H9 (cell line): ENCODE measurements around the gene GUCY2F. TPM values are rescaled to one million over a fixed set of nuclear protein-coding genes. Genes with fewer than 3 reads are reported as not detected.

Experiments
- DNase-seq: peaks from one replicate; pipeline ENCODE4 v3.0.0-alpha.2; 2017
- H2AFZ ChIP-seq: one replicate; pipeline ENCODE4 v1.6.1; 2013; ENCODE audit warnings: mild to moderate bottlenecking, low read length, control low read depth, moderate library complexity
- H2AK5ac ChIP-seq: 2 replicates; pipeline ENCODE4 v1.6.1; 2013; ENCODE audit warnings: low read length, control low read depth, mixed read lengths; ENCODE audit not compliant: insufficient read length
- H2BK120ac ChIP-seq: one replicate; pipeline ENCODE4 v1.6.1; 2013; ENCODE audit warnings: low read depth, mild to moderate bottlenecking, low read length, control low read depth, inconsistent platforms; ENCODE audit not compliant: poor library complexity, severe bottlenecking
- H2BK12ac ChIP-seq: 2 replicates; pipeline ENCODE4 v1.6.1; 2013; ENCODE audit warnings: low read length, control low read depth, mixed read lengths, low read depth; ENCODE audit not compliant: insufficient read length
- H2BK15ac ChIP-seq: 2 replicates; pipeline ENCODE4 v1.6.1; 2013; ENCODE audit warnings: low read depth, low read length, control low read depth
- H2BK20ac ChIP-seq: one replicate; pipeline ENCODE4 v1.6.1; 2013; ENCODE audit warnings: low read depth, mild to moderate bottlenecking, low read length, control low read depth, inconsistent platforms; ENCODE audit not compliant: poor library complexity, severe bottlenecking
- H2BK5ac ChIP-seq: 2 replicates; pipeline ENCODE4 v1.6.1; 2013; ENCODE audit warnings: low read length, control low read depth, mixed read lengths; ENCODE audit not compliant: insufficient read length
- H3K14ac ChIP-seq: 2 replicates; pipeline ENCODE4 v1.6.1; 2013; ENCODE audit warnings: low read length, control low read depth; ENCODE audit not compliant: insufficient read depth
- H3K18ac ChIP-seq: 2 replicates; pipeline ENCODE4 v1.6.1; 2013; ENCODE audit warnings: low read depth, mild to moderate bottlenecking, mixed read lengths, low read length, control low read depth; ENCODE audit not compliant: insufficient read length
- H3K23ac ChIP-seq: 2 replicates; pipeline ENCODE4 v1.6.1; 2013; ENCODE audit warnings: low read length, control low read depth, mixed read lengths, low read depth; ENCODE audit not compliant: insufficient read length
- H3K23me2 ChIP-seq: 2 replicates; pipeline ENCODE4 v1.6.1; 2013; ENCODE audit warnings: low read depth, mild to moderate bottlenecking, mixed read lengths, low read length, control low read depth; ENCODE audit not compliant: insufficient read length, poor library complexity, severe bottlenecking
- H3K27ac ChIP-seq: 2 replicates; pipeline ENCODE4 v1.5.1; 2013; ENCODE audit warnings: low read length, control low read depth, mixed read lengths, low read depth; ENCODE audit not compliant: insufficient read length
- H3K27me3 ChIP-seq: 2 replicates; pipeline ENCODE4 v1.6.1; 2013; ENCODE audit warnings: low read length, control low read depth, inconsistent platforms; ENCODE audit not compliant: insufficient read depth
- H3K4ac ChIP-seq: 2 replicates; pipeline ENCODE4 v1.6.1; 2013; ENCODE audit warnings: low read depth, mild to moderate bottlenecking, control low read depth, inconsistent platforms, low read length, moderate library complexity
- H3K4me1 ChIP-seq: 2 replicates; pipeline ENCODE4 v1.6.1; 2013; ENCODE audit warnings: low read length, control low read depth, inconsistent platforms; ENCODE audit not compliant: insufficient read depth
- H3K4me2 ChIP-seq: 2 replicates; pipeline ENCODE4 v1.6.1; 2013; ENCODE audit warnings: low read length, control low read depth, mixed read lengths; ENCODE audit not compliant: insufficient read length, insufficient read depth
- H3K56ac ChIP-seq: 2 replicates; pipeline ENCODE4 v1.6.1; 2013; ENCODE audit warnings: low read depth, mild to moderate bottlenecking, mixed read lengths, low read length, control low read depth; ENCODE audit not compliant: insufficient read length
- H3K79me1 ChIP-seq: 2 replicates; pipeline ENCODE4 v1.6.1; 2013; ENCODE audit warnings: low read depth, mild to moderate bottlenecking, moderate library complexity, low read length, control low read depth, inconsistent platforms; ENCODE audit not compliant: insufficient read depth, poor library complexity, severe bottlenecking
- H3K79me2 ChIP-seq: 2 replicates; pipeline ENCODE4 v1.6.1; 2013; ENCODE audit warnings: low read length, control low read depth, inconsistent platforms; ENCODE audit not compliant: insufficient read depth
- H3K9ac ChIP-seq: 2 replicates; pipeline ENCODE4 v1.6.1; 2013; ENCODE audit warnings: low read length, control low read depth, mixed read lengths; ENCODE audit not compliant: insufficient read length; ENCODE audit errors: extremely low read depth
- H3K9me3 ChIP-seq: one replicate; pipeline ENCODE4 v1.6.1; 2013; ENCODE audit warnings: low read depth, low read length, inconsistent platforms; ENCODE audit not compliant: control insufficient read depth
- H3T11ph ChIP-seq: one replicate; pipeline ENCODE4 v1.6.1; 2013; ENCODE audit warnings: mild to moderate bottlenecking, low read length, control low read depth, inconsistent platforms
- H4K20me1 ChIP-seq: one replicate; pipeline ENCODE4 v1.6.1; 2013; ENCODE audit not compliant: control insufficient read depth, insufficient read length, insufficient read depth
- H4K5ac ChIP-seq: 2 replicates; pipeline ENCODE4 v1.6.1; 2013; ENCODE audit warnings: low read depth, mild to moderate bottlenecking, mixed read lengths, low read length, control low read depth; ENCODE audit not compliant: insufficient read length
- H4K8ac ChIP-seq: replicated peaks from 2 replicates; pipeline ENCODE4 v1.6.1; 2013; ENCODE audit warnings: low read length, control low read depth, mixed read lengths, low read depth; ENCODE audit not compliant: insufficient read length
- H4K91ac ChIP-seq: 2 replicates; pipeline ENCODE4 v1.6.1; 2013; ENCODE audit warnings: low read depth, mild to moderate bottlenecking, moderate library complexity, mixed read lengths, low read length, control low read depth; ENCODE audit not compliant: insufficient read length
- H3K27ac Mint-ChIP-seq, 3 experiments: 2 replicates in 2 of 3; 3 replicates in 1 of 3; pipeline ENCODE4 v1.8.0; 2020 to 2021; ENCODE audit warnings: mixed read lengths in 3 of 3, mild to moderate bottlenecking in 1 of 3, moderate library complexity in 1 of 3
- H3K27me3 Mint-ChIP-seq: 2 replicates; pipeline ENCODE4 v1.8.0; 2021; ENCODE audit warnings: low read depth, mild to moderate bottlenecking, moderate library complexity, mixed read lengths
- H3K36me3 Mint-ChIP-seq, 3 experiments: 2 replicates in 2 of 3; 3 replicates in 1 of 3; pipeline ENCODE4 v1.8.0; 2020 to 2021; ENCODE audit warnings: low read depth in 3 of 3, mixed read lengths in 3 of 3; ENCODE audit not compliant: insufficient read depth in 1 of 3
- H3K4me1 Mint-ChIP-seq, 2 experiments: 2 replicates each; pipeline ENCODE4 v1.8.0; 2020; ENCODE audit warnings: mixed read lengths in 2 of 2
- H3K4me3 Mint-ChIP-seq, 2 experiments: 2 replicates in 1 of 2; 3 replicates in 1 of 2; pipeline ENCODE4 v1.8.0; 2020 to 2021; ENCODE audit warnings: mild to moderate bottlenecking in 2 of 2, mixed read lengths in 2 of 2, moderate library complexity in 1 of 2
- H3K9me3 Mint-ChIP-seq, 2 experiments: 2 replicates in 1 of 2; 3 replicates in 1 of 2; pipeline ENCODE4 v1.8.0; 2020; ENCODE audit warnings: mild to moderate bottlenecking in 2 of 2, mixed read lengths in 2 of 2, moderate library complexity in 1 of 2
- CTCF ChIP-seq: fragments of 200-600 bp; sonication (generic); conservative IDR thresholded peaks from 3 replicates; pipeline ENCODE4 v1.8.0; 2021; ENCODE audit warnings: antibody characterized with exemption, mild to moderate bottlenecking
- whole genome bisulfite sequencing: extraction: QIAGEN DNeasy Blood & Tissue Kit; methylation state at CpG from one replicate; pipeline ENCODE4 v1.1.7; 2013; ENCODE audit warnings: missing lambda C conversion rate, low lambda C conversion rate, mixed read lengths; ENCODE audit not compliant: insufficient read length; ENCODE audit errors: extremely low coverage; 5-methylcytosine and 5-hydroxymethylcytosine counted together
- total RNA-seq: library from RNA; stranded (reverse); gene quantifications from 2 replicates; pipeline ENCODE4 v1.2.1, GENCODE V29; 2021

Gene GUCY2F
- total RNA-seq, 1 experiment from 2014 or later: 0.11 TPM

- no CpG with 5 or more reads among the region's 1 CpG for WGBS
- Histone ChIP-seq H3K27ac (no peak overlapping the region), H2BK20ac (no peak overlapping the region), H3K4ac (no peak overlapping the region), H4K20me1 (no peaks in the 10 kb centered on the region), H3K79me2 (no peaks in the 10 kb centered on the region), H2AFZ (no peak overlapping the region), H3K23me2 (no peaks in the 10 kb centered on the region), H3K4me2 (no peak overlapping the region), H2AK5ac (no peak overlapping the region), H3K56ac (no peak overlapping the region), H2BK5ac (no peak overlapping the region), H3K4me1 (no peaks in the 10 kb centered on the region), H4K8ac (no peak overlapping the region), H3K79me1 (no peaks in the 10 kb centered on the region), H3K18ac (no peak overlapping the region), H4K91ac (no peak overlapping the region), H3K27me3 (no peaks in the 10 kb centered on the region), H3K9me3 (no peaks in the 10 kb centered on the region), H3K23ac (no peak overlapping the region), H4K5ac (no peak overlapping the region), H2BK15ac (no peak overlapping the region), H2BK120ac (no peak overlapping the region), H2BK12ac (no peak overlapping the region), H3K14ac (no peak overlapping the region), H3T11ph (no peak overlapping the region), H3K9ac (no peak overlapping the region)
- H3K4me3 Mint-ChIP-seq: no peak overlapping the region
- H3K27me3 Mint-ChIP-seq: peaks cover 7% of the 10 kb centered on the region
- H3K9me3 Mint-ChIP-seq: no peaks in the 10 kb centered on the region
- H3K36me3 Mint-ChIP-seq: no peaks in the 10 kb centered on the region
- TF ChIP-seq CTCF: no peak
- no peaks in the 10 kb centered on the region for H3K4me1 Mint-ChIP-seq
- no peak for DNase-seq
- no peak overlapping the region for H3K27ac Mint-ChIP-seq
These were observed 16.5 kb upstream of the GUCY2F start for GRCh38 chrX:109498434-109498833.
